ENCODE data around the gene PRRC2C. TPM values are rescaled to one million over a fixed set of nuclear protein-coding genes. Genes with fewer than 3 reads are reported as not detected.
A peak's percentile ranks its signal among the peaks of the same experiment; 100 is the strongest.

Gene PRRC2C
- total and polyA plus RNA-seq, 2 of the 13 experiments (the other 11 are each of a cell fraction or from before 2014, with no cell fraction given): 46.2 to 57.0 TPM

DNA sequence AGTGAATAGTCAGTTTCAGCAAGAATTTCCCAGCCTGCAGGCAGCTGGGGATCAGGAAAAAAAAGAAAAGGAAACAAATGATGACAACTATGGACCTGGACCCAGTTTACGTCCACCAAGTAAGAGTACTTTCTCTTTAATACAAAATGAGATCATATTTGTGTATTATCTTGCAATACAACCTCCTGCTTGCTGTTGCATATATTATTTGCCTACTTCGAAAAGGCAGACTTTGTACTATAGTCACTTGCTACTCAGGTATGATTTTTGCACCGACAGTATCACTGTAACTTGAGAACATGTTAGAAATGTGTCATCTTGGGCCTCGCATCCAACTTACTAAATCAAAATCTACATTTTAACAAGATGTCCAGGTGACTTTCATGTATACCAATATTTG lies 30.4 kb downstream of the PRRC2C start:
- DNase-seq (ENCODE audit: low spot score) (no peak), ATAC-seq (no peak), FAIRE-seq (no peak)
- Histone ChIP-seq H3K27me3 (ENCODE audit: control insufficient read depth in 1 of 2, insufficient read depth in 2 of 2, low read length in 2 of 2) (no peaks in the 10 kb centered on the region), H4K20me1 (ENCODE audit: insufficient read depth, low read length) (peaks cover 27% of the 10 kb centered on the region), H3K27ac (ENCODE audit: extremely low read length, insufficient read depth, low read length) (no peak overlapping the region), H3K4me2 (ENCODE audit: low read depth, low read length) (no peak overlapping the region), H3K9ac (ENCODE audit: insufficient read depth, low read depth, low read length) (no peak overlapping the region), H3K36me3 (replicated peaks in 1 of 2; ENCODE audit: control insufficient read depth in 1 of 2, insufficient read depth in 2 of 2, low read length in 2 of 2) (peaks cover 13 to 64% of the 10 kb centered on the region in 2 experiments), H3K9me3 (ENCODE audit: low read length) (no peaks in the 10 kb centered on the region), H3K79me2 (ENCODE audit: insufficient read depth, low read length) (peaks cover 43% of the 10 kb centered on the region), H2AFZ (ENCODE audit: low read length) (no peak overlapping the region), H3K4me1 (ENCODE audit: insufficient read depth, low read length) (no peaks in the 10 kb centered on the region; the same call in 1 of the 2 replicates), H3K4me3 (replicated peaks in 1 of 3; ENCODE audit: insufficient read depth in 1 of 3, low read depth in 2 of 3, low read length in 3 of 3) (no peak overlapping the region)
- TF ChIP-seq, protein P1, sequence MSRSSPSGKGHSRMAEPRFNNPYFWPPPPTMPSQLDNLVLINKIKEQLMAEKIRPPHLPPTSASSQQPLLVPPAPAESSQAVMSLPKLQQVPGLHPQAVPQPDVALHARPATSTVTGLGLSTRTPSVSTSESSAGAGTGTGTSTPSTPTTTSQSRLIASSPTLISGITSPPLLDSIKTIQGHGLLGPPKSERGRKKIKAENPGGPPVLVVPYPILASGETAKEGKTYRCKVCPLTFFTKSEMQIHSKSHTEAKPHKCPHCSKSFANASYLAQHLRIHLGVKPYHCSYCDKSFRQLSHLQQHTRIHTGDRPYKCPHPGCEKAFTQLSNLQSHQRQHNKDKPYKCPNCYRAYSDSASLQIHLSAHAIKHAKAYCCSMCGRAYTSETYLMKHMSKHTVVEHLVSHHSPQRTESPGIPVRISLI (CRISPR knock-in tag; IDR thresholded peaks at IDR 0.05; ENCODE audit: borderline replicate concordance): no peak
- no peak for TF ChIP-seq ZSCAN9 (CRISPR knock-in tag; IDR thresholded peaks at IDR 0.05; ENCODE audit: borderline replicate concordance)
- TF ChIP-seq, protein P2, sequence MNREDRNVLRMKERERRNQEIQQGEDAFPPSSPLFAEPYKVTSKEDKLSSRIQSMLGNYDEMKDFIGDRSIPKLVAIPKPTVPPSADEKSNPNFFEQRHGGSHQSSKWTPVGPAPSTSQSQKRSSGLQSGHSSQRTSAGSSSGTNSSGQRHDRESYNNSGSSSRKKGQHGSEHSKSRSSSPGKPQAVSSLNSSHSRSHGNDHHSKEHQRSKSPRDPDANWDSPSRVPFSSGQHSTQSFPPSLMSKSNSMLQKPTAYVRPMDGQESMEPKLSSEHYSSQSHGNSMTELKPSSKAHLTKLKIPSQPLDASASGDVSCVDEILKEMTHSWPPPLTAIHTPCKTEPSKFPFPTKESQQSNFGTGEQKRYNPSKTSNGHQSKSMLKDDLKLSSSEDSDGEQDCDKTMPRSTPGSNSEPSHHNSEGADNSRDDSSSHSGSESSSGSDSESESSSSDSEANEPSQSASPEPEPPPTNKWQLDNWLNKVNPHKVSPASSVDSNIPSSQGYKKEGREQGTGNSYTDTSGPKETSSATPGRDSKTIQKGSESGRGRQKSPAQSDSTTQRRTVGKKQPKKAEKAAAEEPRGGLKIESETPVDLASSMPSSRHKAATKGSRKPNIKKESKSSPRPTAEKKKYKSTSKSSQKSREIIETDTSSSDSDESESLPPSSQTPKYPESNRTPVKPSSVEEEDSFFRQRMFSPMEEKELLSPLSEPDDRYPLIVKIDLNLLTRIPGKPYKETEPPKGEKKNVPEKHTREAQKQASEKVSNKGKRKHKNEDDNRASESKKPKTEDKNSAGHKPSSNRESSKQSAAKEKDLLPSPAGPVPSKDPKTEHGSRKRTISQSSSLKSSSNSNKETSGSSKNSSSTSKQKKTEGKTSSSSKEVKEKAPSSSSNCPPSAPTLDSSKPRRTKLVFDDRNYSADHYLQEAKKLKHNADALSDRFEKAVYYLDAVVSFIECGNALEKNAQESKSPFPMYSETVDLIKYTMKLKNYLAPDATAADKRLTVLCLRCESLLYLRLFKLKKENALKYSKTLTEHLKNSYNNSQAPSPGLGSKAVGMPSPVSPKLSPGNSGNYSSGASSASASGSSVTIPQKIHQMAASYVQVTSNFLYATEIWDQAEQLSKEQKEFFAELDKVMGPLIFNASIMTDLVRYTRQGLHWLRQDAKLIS (CRISPR knock-in tag; IDR thresholded peaks at IDR 0.05): no peak
- TF ChIP-seq, protein P3, sequence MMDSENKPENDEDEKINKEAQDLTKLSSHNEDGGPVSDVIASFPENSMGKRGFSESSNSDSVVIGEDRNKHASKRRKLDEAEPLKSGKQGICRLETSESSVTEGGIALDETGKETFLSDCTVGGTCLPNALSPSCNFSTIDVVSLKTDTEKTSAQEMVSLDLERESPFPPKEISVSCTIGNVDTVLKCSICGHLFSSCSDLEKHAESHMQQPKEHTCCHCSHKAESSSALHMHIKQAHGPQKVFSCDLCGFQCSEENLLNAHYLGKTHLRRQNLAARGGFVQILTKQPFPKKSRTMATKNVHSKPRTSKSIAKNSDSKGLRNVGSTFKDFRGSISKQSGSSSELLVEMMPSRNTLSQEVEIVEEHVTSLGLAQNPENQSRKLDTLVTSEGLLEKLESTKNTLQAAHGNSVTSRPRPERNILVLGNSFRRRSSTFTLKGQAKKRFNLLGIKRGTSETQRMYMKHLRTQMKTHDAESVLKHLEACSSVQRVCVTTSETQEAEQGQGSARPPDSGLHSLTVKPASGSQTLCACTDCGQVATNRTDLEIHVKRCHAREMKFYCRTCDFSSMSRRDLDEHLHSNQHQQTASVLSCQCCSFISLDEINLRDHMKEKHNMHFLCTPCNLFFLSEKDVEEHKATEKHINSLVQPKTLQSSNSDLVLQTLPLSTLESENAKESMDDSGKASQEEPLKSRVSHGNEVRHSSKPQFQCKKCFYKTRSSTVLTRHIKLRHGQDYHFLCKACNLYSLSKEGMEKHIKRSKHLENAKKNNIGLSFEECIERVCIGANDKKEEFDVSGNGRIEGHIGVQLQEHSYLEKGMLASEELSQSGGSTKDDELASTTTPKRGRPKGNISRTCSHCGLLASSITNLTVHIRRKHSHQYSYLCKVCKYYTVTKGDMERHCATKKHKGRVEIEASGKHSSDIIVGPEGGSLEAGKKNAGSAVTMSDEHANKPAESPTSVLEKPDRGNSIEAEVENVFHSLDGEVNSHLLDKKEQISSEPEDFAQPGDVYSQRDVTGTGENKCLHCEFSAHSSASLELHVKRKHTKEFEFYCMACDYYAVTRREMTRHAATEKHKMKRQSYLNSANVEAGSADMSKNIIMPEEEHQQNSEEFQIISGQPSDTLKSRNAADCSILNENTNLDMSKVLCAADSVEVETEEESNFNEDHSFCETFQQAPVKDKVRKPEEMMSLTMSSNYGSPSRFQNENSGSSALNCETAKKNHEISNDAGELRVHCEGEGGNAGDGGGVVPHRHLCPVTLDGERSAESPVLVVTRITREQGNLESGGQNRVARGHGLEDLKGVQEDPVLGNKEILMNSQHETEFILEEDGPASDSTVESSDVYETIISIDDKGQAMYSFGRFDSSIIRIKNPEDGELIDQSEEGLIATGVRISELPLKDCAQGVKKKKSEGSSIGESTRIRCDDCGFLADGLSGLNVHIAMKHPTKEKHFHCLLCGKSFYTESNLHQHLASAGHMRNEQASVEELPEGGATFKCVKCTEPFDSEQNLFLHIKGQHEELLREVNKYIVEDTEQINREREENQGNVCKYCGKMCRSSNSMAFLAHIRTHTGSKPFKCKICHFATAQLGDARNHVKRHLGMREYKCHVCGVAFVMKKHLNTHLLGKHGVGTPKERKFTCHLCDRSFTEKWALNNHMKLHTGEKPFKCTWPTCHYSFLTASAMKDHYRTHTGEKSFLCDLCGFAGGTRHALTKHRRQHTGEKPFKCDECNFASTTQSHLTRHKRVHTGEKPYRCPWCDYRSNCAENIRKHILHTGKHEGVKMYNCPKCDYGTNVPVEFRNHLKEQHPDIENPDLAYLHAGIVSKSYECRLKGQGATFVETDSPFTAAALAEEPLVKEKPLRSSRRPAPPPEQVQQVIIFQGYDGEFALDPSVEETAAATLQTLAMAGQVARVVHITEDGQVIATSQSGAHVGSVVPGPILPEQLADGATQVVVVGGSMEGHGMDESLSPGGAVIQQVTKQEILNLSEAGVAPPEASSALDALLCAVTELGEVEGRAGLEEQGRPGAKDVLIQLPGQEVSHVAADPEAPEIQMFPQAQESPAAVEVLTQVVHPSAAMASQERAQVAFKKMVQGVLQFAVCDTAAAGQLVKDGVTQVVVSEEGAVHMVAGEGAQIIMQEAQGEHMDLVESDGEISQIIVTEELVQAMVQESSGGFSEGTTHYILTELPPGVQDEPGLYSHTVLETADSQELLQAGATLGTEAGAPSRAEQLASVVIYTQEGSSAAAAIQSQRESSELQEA (CRISPR knock-in tag; IDR thresholded peaks at IDR 0.05; ENCODE audit: not compliant biosample characterization): no peak
- TF ChIP-seq HNF4A (CRISPR knock-in tag; IDR thresholded peaks at IDR 0.05): peak; percentile 26; the same call in 1 of the 2 replicates
- no peak for TF ChIP-seq NAIF1 (CRISPR knock-in tag; IDR thresholded peaks at IDR 0.05; ENCODE audit: borderline replicate concordance)
- no TSS peak for BruUV-seq (replicated peaks)
- 88% methylated on average over 4 of the region's 4 CpGs for WGBS (ENCODE audit: low lambda C conversion rate)
- intact Hi-C loops (cut with micrococcal nuclease; ENCODE audit: unreplicated experiment): no loop called here
- in situ Hi-C loops (cut with HindIII; ENCODE audit: extremely low pct_ligation_motif_present, low pct_unique_long_range_greater_than_20kb): no loop called here
- ChIA-PET CTCF (ENCODE audit: low intra/inter-chr PET ratio, low total read pairs) (no interaction called here), POLR2A (no interaction called here)

Data from HepG2 (cell line).